Measurements from ENCODE around the gene CLK2. TPM values are rescaled to one million over a fixed set of nuclear protein-coding genes. Genes with fewer than 3 reads are reported as not detected.
A peak's percentile ranks its signal among the peaks of the same experiment; 100 is the strongest.

CLK2 gene
- total and polyA plus RNA-seq, 2 experiments from 2014 or later = 27.2 to 54.6 TPM

DNA sequence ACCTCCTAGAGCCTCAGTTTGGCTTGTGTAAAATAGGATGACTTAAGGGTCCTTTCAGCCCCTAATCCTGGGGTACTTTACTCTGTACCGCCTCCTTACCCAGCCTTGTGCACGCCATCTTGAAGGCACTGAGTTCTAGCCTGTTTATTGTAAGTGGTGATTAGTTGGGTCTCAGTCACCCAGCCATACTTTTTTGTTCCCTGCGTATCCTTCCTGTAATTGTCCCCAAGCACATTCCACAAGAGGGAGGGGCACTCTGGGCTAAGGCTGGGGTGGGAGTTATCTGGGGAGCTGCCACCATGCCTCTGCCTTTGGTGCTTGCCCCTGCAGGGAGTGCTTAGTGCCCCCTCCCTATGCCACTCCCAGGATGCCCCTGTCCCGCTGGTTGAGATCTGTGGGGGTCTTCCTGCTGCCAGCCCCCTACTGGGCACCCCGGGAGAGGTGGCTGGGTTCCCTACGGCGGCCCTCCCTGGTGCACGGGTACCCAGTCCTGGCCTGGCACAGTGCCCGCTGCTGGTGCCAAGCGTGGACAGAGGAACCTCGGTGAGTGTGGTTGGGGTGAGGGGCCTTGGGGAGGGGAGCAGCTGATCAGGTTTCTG, 36.2 kb upstream of the CLK2 start:
- H3K27ac ChIP-seq (ENCODE audit: low read depth) = peak overlapping the region; percentile 6; the same call in 1 of the 2 replicates
- TF ChIP-seq, protein P1, sequence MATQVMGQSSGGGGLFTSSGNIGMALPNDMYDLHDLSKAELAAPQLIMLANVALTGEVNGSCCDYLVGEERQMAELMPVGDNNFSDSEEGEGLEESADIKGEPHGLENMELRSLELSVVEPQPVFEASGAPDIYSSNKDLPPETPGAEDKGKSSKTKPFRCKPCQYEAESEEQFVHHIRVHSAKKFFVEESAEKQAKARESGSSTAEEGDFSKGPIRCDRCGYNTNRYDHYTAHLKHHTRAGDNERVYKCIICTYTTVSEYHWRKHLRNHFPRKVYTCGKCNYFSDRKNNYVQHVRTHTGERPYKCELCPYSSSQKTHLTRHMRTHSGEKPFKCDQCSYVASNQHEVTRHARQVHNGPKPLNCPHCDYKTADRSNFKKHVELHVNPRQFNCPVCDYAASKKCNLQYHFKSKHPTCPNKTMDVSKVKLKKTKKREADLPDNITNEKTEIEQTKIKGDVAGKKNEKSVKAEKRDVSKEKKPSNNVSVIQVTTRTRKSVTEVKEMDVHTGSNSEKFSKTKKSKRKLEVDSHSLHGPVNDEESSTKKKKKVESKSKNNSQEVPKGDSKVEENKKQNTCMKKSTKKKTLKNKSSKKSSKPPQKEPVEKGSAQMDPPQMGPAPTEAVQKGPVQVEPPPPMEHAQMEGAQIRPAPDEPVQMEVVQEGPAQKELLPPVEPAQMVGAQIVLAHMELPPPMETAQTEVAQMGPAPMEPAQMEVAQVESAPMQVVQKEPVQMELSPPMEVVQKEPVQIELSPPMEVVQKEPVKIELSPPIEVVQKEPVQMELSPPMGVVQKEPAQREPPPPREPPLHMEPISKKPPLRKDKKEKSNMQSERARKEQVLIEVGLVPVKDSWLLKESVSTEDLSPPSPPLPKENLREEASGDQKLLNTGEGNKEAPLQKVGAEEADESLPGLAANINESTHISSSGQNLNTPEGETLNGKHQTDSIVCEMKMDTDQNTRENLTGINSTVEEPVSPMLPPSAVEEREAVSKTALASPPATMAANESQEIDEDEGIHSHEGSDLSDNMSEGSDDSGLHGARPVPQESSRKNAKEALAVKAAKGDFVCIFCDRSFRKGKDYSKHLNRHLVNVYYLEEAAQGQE (IDR thresholded peaks at IDR 0.05; ENCODE audit: unreplicated experiment) = no peak
- TF ChIP-seq EZH2phosphoT487 (IDR thresholded peaks at IDR 0.05; ENCODE audit: unreplicated experiment) (no peak), CREB1 (CRISPR knock-in tag; IDR thresholded peaks at IDR 0.05; ENCODE audit: low read depth) (no peak), STAT1 (IDR thresholded peaks at IDR 0.05; ENCODE audit: unreplicated experiment) (no peak), POLR2AphosphoS5 (IDR thresholded peaks at IDR 0.05; ENCODE audit: low read depth) (no peak), EZH2 (IDR thresholded peaks at IDR 0.05; ENCODE audit: low read depth, unreplicated experiment) (no peak), ZNF331 (CRISPR knock-in tag; IDR thresholded peaks at IDR 0.05; ENCODE audit: low read depth) (no peak), ZNF114 (CRISPR knock-in tag; IDR thresholded peaks at IDR 0.05) (no peak), NANOG (IDR thresholded peaks at IDR 0.05; ENCODE audit: borderline replicate concordance) (no peak), JUNB (IDR thresholded peaks at IDR 0.05; ENCODE audit: unreplicated experiment) (no peak)
- TF ChIP-seq, protein P2, sequence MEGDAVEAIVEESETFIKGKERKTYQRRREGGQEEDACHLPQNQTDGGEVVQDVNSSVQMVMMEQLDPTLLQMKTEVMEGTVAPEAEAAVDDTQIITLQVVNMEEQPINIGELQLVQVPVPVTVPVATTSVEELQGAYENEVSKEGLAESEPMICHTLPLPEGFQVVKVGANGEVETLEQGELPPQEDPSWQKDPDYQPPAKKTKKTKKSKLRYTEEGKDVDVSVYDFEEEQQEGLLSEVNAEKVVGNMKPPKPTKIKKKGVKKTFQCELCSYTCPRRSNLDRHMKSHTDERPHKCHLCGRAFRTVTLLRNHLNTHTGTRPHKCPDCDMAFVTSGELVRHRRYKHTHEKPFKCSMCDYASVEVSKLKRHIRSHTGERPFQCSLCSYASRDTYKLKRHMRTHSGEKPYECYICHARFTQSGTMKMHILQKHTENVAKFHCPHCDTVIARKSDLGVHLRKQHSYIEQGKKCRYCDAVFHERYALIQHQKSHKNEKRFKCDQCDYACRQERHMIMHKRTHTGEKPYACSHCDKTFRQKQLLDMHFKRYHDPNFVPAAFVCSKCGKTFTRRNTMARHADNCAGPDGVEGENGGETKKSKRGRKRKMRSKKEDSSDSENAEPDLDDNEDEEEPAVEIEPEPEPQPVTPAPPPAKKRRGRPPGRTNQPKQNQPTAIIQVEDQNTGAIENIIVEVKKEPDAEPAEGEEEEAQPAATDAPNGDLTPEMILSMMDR (conservative IDR thresholded peaks at IDR 0.05; ENCODE audit: low read depth in 2 of 2) = no peak
- TF ChIP-seq, protein P3, sequence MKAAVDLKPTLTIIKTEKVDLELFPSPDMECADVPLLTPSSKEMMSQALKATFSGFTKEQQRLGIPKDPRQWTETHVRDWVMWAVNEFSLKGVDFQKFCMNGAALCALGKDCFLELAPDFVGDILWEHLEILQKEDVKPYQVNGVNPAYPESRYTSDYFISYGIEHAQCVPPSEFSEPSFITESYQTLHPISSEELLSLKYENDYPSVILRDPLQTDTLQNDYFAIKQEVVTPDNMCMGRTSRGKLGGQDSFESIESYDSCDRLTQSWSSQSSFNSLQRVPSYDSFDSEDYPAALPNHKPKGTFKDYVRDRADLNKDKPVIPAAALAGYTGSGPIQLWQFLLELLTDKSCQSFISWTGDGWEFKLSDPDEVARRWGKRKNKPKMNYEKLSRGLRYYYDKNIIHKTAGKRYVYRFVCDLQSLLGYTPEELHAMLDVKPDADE (IDR thresholded peaks at IDR 0.05) = no peak
- TF ChIP-seq, protein P4, sequence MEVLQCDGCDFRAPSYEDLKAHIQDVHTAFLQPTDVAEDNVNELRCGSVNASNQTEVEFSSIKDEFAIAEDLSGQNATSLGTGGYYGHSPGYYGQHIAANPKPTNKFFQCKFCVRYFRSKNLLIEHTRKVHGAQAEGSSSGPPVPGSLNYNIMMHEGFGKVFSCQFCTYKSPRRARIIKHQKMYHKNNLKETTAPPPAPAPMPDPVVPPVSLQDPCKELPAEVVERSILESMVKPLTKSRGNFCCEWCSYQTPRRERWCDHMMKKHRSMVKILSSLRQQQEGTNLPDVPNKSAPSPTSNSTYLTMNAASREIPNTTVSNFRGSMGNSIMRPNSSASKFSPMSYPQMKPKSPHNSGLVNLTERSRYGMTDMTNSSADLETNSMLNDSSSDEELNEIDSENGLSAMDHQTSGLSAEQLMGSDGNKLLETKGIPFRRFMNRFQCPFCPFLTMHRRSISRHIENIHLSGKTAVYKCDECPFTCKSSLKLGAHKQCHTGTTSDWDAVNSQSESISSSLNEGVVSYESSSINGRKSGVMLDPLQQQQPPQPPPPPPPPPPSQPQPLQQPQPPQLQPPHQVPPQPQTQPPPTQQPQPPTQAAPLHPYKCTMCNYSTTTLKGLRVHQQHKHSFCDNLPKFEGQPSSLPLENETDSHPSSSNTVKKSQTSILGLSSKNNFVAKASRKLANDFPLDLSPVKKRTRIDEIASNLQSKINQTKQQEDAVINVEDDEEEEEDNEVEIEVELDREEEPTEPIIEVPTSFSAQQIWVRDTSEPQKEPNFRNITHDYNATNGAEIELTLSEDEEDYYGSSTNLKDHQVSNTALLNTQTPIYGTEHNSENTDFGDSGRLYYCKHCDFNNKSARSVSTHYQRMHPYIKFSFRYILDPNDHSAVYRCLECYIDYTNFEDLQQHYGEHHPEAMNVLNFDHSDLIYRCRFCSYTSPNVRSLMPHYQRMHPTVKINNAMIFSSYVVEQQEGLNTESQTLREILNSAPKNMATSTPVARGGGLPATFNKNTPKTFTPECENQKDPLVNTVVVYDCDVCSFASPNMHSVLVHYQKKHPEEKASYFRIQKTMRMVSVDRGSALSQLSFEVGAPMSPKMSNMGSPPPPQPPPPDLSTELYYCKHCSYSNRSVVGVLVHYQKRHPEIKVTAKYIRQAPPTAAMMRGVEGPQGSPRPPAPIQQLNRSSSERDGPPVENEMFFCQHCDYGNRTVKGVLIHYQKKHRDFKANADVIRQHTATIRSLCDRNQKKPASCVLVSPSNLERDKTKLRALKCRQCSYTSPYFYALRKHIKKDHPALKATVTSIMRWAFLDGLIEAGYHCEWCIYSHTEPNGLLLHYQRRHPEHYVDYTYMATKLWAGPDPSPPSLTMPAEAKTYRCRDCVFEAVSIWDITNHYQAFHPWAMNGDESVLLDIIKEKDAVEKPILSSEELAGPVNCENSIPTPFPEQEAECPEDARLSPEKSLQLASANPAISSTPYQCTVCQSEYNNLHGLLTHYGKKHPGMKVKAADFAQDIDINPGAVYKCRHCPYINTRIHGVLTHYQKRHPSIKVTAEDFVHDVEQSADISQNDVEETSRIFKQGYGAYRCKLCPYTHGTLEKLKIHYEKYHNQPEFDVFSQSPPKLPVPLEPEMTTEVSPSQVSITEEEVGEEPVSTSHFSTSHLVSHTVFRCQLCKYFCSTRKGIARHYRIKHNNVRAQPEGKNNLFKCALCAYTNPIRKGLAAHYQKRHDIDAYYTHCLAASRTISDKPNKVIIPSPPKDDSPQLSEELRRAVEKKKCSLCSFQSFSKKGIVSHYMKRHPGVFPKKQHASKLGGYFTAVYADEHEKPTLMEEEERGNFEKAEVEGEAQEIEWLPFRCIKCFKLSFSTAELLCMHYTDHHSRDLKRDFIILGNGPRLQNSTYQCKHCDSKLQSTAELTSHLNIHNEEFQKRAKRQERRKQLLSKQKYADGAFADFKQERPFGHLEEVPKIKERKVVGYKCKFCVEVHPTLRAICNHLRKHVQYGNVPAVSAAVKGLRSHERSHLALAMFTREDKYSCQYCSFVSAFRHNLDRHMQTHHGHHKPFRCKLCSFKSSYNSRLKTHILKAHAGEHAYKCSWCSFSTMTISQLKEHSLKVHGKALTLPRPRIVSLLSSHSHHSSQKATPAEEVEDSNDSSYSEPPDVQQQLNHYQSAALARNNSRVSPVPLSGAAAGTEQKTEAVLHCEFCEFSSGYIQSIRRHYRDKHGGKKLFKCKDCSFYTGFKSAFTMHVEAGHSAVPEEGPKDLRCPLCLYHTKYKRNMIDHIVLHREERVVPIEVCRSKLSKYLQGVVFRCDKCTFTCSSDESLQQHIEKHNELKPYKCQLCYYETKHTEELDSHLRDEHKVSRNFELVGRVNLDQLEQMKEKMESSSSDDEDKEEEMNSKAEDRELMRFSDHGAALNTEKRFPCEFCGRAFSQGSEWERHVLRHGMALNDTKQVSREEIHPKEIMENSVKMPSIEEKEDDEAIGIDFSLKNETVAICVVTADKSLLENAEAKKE (CRISPR knock-in tag; IDR thresholded peaks at IDR 0.05) = no peak
- Mint-ChIP-seq H3K27me3 (ENCODE audit: insufficient read depth, low read depth, poor library complexity) (peaks cover 9% of the 10 kb centered on the region), H3K4me1 (peaks cover 22% of the 10 kb centered on the region), H3K9me3 (no peaks in the 10 kb centered on the region), H3K4me3 (peak overlapping the region; percentile 99), H3K36me3 (ENCODE audit: low read depth) (peaks cover 42% of the 10 kb centered on the region), H3K27ac (peak overlapping the region; percentile 97)
- H3F3A ChIP-seq (replicated peaks; ENCODE audit: low read depth) = peaks cover 20% of the 10 kb centered on the region
- H4K20me1 ChIP-seq (replicated peaks; ENCODE audit: insufficient read depth) = peaks cover 33% of the 10 kb centered on the region
- no peaks in the 10 kb centered on the region for H3K9me2 ChIP-seq (ENCODE audit: insufficient read depth)
- H3K27me3 ChIP-seq (ENCODE audit: insufficient read depth) = no peaks in the 10 kb centered on the region
- peaks cover 51% of the 10 kb centered on the region for H3K79me2 ChIP-seq (replicated peaks; ENCODE audit: insufficient read depth)
- ATAC-seq = no peak; the same call in 2 of the 3 replicates
- H3K36me3 ChIP-seq (ENCODE audit: insufficient read depth) = peaks cover 11% of the 10 kb centered on the region
- H3K4me1 ChIP-seq (ENCODE audit: insufficient read depth) = peaks cover 20% of the 10 kb centered on the region
- peak overlapping the region; percentile 98 for H3K4me3 ChIP-seq
- no peak for DNase-seq (ENCODE audit: low spot score)
- peak overlapping the region; percentile 98 for H3K4me2 ChIP-seq
- no peak overlapping the region for H2AFZ ChIP-seq
